Natural killer cell (primary cell): ENCODE results near the gene SLC39A11. TPM values are rescaled to one million over a fixed set of nuclear protein-coding genes. Genes with fewer than 3 reads are reported as not detected.

Source experiments
- ATAC-seq, 3 donors: fragments of 150-1000 bp in 2 of 3; fragments of 200-7000 bp in 1 of 3; cut with Tn5 transposase; 1 replicate in 1 of 3; 2 replicates in 2 of 3; pipeline ENCODE4 v1.10.0; 2021; ENCODE audit warnings: mild to moderate bottlenecking in 2 of 3, moderate library complexity in 2 of 3
- DNase-seq, 2 donors: peaks; one replicate each; pipeline versions ENCODE4 v3.0.0 to v3.0.0-alpha.2; 2013 to 2021; ENCODE audit warnings: mixed read lengths in 1 of 2
- H3K27ac ChIP-seq: one replicate; pipeline ENCODE4 v1.5.1; 2013; ENCODE audit warnings: mild to moderate bottlenecking, low read length
- H3K27me3 ChIP-seq: one replicate; pipeline ENCODE4 v1.6.1; 2013; ENCODE audit warnings: low read length; ENCODE audit not compliant: control insufficient read depth, insufficient read depth
- H3K36me3 ChIP-seq: one replicate; pipeline ENCODE4 v1.6.1; 2013; ENCODE audit warnings: low read length; ENCODE audit not compliant: control insufficient read depth, insufficient read depth
- H3K4me1 ChIP-seq: one replicate; pipeline ENCODE4 v1.6.1; 2013; ENCODE audit warnings: low read length; ENCODE audit not compliant: control insufficient read depth, insufficient read depth
- H3K4me3 ChIP-seq: one replicate; pipeline ENCODE4 v1.5.1; 2013; ENCODE audit warnings: low read length
- H3K9me3 ChIP-seq: one replicate; pipeline ENCODE4 v1.6.1; 2013; ENCODE audit warnings: low read length; ENCODE audit not compliant: control insufficient read depth, insufficient read depth
- H3K27ac Mint-ChIP-seq, 2 donors: one replicate each; pipeline ENCODE4 v1.8.0; 2022; ENCODE audit warnings: mild to moderate bottlenecking in 2 of 2, mixed read lengths in 2 of 2, moderate library complexity in 1 of 2
- H3K27me3 Mint-ChIP-seq, 2 donors: one replicate each; pipeline ENCODE4 v1.8.0; 2022; ENCODE audit warnings: low read depth in 2 of 2, mixed read lengths in 2 of 2
- H3K36me3 Mint-ChIP-seq: one replicate; pipeline ENCODE4 v1.8.0; 2022; ENCODE audit warnings: mixed read lengths
- H3K4me1 Mint-ChIP-seq, 2 donors: one replicate each; pipeline ENCODE4 v1.8.0; 2022; ENCODE audit warnings: mixed read lengths in 2 of 2
- H3K4me3 Mint-ChIP-seq: one replicate; pipeline ENCODE4 v1.8.0; 2022; ENCODE audit warnings: mild to moderate bottlenecking, moderate library complexity, mixed read lengths
- H3K9me3 Mint-ChIP-seq, 2 donors: one replicate each; pipeline ENCODE4 v1.8.0; 2022; ENCODE audit warnings: mixed read lengths in 2 of 2
- CTCF ChIP-seq: fragments of 200-600 bp; IDR thresholded peaks from one replicate; pipeline ENCODE4 v1.8.0; 2022; ENCODE audit warnings: antibody characterized with exemption
- WGBS: methylation state at CpG from one replicate; pipeline ENCODE4 v1.1.7; 2013; ENCODE audit warnings: missing lambda C conversion rate; ENCODE audit not compliant: insufficient coverage; 5-methylcytosine and 5-hydroxymethylcytosine counted together
- intact Hi-C: fragments of 100-400 bp; cut with micrococcal nuclease; formaldehyde crosslinking; loops from one replicate; pipeline ENCODE4 v1.14.2; 2022
- total RNA-seq, 4 donors: library from RNA; stranded (reverse); fragments of 120-200 nt in 1 of 4; gene quantifications; one replicate each; pipeline versions ENCODE4 v1.2.3 to v1.2.4, GENCODE V29; 2013 to 2022

The SLC39A11 gene
- total RNA-seq, 3 donors from 2014 or later (not counting 1 experiment from before 2014, with no cell fraction given) = 32.6 to 44.9 (median 39.4) TPM

DNA sequence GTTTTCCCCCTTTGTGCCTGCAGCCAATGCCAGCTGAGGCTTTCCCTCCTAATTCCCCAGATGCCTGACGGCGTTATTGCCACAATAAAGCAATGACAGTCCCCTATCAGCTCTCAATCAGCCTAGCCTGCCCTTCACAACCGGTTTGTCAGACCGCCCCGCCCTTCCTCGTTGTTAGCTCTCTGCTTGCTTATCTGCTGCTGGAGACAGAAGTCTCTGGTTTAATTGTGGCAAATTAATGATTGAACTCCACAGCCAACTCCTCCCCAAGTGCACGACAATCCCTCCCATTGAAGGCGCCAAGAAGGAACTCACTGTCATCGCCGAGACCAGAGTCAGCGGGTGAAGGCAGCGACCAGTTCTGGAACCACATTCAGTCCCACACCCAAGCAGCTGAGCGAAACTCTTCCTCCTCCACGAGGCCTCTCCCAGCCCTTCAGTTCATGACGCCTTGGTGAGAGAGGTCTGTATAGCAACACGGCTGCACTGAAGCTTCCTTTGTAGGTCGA is 474.4 kb downstream of the SLC39A11 start:
- TF ChIP-seq CTCF = no peak
- Histone ChIP-seq H3K9me3 (no peaks in the 10 kb centered on the region), H3K36me3 (no peaks in the 10 kb centered on the region), H3K4me3 (no peak overlapping the region), H3K27ac (no peak overlapping the region), H3K4me1 (peaks cover 10% of the 10 kb centered on the region), H3K27me3 (peaks cover 3% of the 10 kb centered on the region)
- Mint-ChIP-seq H3K36me3 (no peaks in the 10 kb centered on the region), H3K9me3 (no peaks in the 10 kb centered on the region), H3K27me3 (peaks cover 38 to 49% of the 10 kb centered on the region in 2 donors), H3K27ac (peak overlapping the region in 1 of 2 donors; percentile 9), H3K4me1 (peaks cover 8 to 10% of the 10 kb centered on the region in 2 donors), H3K4me3 (no peak overlapping the region)
- DNase-seq (peak in 1 of 2 donors; percentile 60), ATAC-seq (peak in 1 of 3 donors; percentile 39)
- intact Hi-C loops = no loop called here
- WGBS = 9% methylated on average over 17 of the region's 17 CpGs

DNA sequence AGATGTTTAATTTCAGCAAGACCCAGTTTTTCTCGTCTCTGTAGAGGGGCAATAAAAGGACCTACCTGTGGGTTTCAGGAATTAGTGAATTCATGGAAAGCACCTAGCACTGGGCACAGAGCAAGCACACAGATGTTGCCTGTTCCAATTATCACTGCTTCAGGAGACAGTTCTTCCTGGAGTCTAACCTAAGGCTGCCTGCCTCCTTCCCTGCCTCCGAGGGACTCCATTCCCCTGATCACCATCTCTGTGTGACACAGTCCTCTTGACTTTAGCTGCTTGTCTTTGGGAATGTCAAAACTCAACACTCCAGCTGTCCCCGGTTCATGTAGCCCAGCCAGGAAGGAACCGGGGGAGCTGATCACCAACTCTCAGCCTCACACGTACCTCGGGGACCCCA is 474.9 kb downstream of the SLC39A11 start:
- peaks cover 3% of the 10 kb centered on the region for H3K27me3 ChIP-seq
- 41% methylated on average over 6 of the region's 6 CpGs for WGBS
- DNase-seq = no peak
- no peaks in the 10 kb centered on the region for H3K36me3 ChIP-seq
- no peak overlapping the region for H3K27ac ChIP-seq
- no peak overlapping the region for H3K4me3 ChIP-seq
- Mint-ChIP-seq H3K36me3 (no peaks in the 10 kb centered on the region), H3K27me3 (peaks cover 38 to 44% of the 10 kb centered on the region in 2 donors), H3K4me1 (peaks cover 8 to 10% of the 10 kb centered on the region in 2 donors), H3K4me3 (no peak overlapping the region), H3K27ac (peak overlapping the region in 1 of 2 donors; percentile 9), H3K9me3 (no peaks in the 10 kb centered on the region)
- intact Hi-C loops = no loop called here
- TF ChIP-seq CTCF = no peak
- H3K4me1 ChIP-seq = peaks cover 10% of the 10 kb centered on the region
- ATAC-seq = no peak
- no peaks in the 10 kb centered on the region for H3K9me3 ChIP-seq

- Histone ChIP-seq H3K9me3 (no peaks in the 10 kb centered on the region), H3K27me3 (no peaks in the 10 kb centered on the region), H3K4me1 (peaks cover 10% of the 10 kb centered on the region), H3K27ac (no peak overlapping the region), H3K36me3 (no peaks in the 10 kb centered on the region), H3K4me3 (no peak overlapping the region)
- peaks cover 8 to 10% of the 10 kb centered on the region in 2 donors for H3K4me1 Mint-ChIP-seq
- H3K36me3 Mint-ChIP-seq = no peaks in the 10 kb centered on the region
- H3K27ac Mint-ChIP-seq = no peak overlapping the region
- no peak overlapping the region for H3K4me3 Mint-ChIP-seq
- no peak for TF ChIP-seq CTCF
- intact Hi-C loops = no loop called here
- ATAC-seq (no peak), DNase-seq (no peak)
- H3K9me3 Mint-ChIP-seq = no peaks in the 10 kb centered on the region
- 69% methylated on average over 4 of the region's 4 CpGs for WGBS
- peaks cover 39 to 41% of the 10 kb centered on the region in 2 donors for H3K27me3 Mint-ChIP-seq
Observed at GRCh38 chr17:72616447-72616846, 476.0 kb downstream of the SLC39A11 start.

DNA sequence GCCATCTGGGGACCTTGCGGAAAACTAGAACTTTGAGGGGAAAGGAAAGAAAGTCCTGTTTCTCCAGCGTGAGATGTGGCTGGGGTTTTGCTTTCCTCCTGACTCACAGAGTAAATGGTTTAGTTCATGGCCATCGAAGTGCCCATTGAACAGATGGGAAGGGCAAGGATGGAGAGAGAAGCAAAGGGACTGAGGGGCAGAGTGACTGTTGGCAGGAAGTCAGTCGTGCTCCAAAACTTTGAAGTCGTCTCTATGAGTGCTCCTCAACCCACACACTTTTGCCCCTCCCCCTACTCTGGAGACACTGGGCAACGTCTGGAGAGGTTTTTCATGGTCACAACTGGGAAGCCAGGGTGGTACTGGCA is 476.9 kb downstream of the SLC39A11 start:
- H3K4me3 ChIP-seq = no peak overlapping the region
- no peak for TF ChIP-seq CTCF
- WGBS = 58% methylated on average over 5 of the region's 6 CpGs
- DNase-seq (no peak), ATAC-seq (no peak)
- Mint-ChIP-seq H3K4me3 (no peak overlapping the region), H3K27ac (no peak overlapping the region), H3K36me3 (no peaks in the 10 kb centered on the region), H3K9me3 (no peaks in the 10 kb centered on the region), H3K4me1 (peaks cover 8 to 10% of the 10 kb centered on the region in 2 donors), H3K27me3 (peaks cover 39 to 41% of the 10 kb centered on the region in 2 donors)
- H3K9me3 ChIP-seq = no peaks in the 10 kb centered on the region
- H3K27me3 ChIP-seq = no peaks in the 10 kb centered on the region
- H3K27ac ChIP-seq = no peak overlapping the region
- H3K4me1 ChIP-seq = peaks cover 10% of the 10 kb centered on the region
- H3K36me3 ChIP-seq = no peaks in the 10 kb centered on the region
- intact Hi-C loops = no loop called here
